Measurements from ENCODE around the gene FMOD. TPM values are rescaled to one million over a fixed set of nuclear protein-coding genes. Genes with fewer than 3 reads are reported as not detected.

The FMOD gene
- 0.11 TPM in 1 of 2 replicates, not detected in the other for total RNA-seq
- 0.10 and 0.12 TPM in 2 replicates for polyA plus RNA-seq
- polyA plus RNA-seq (2011; cell fraction: cytosol; rRNA removed) = 0.09 and 0.14 TPM in 2 replicates
- polyA plus RNA-seq (2011; cell fraction: nucleus; rRNA removed) = 0.06 TPM in 1 of 2 replicates, not detected in the other
- polyA plus RNA-seq (2012) = 0.41 and 0.94 TPM in 2 replicates
- polyA minus RNA-seq = 0.23 TPM in 1 of 2 replicates, not detected in the other
- not detected for polyA minus RNA-seq (2011; cell fraction: cytosol; rRNA and poly(A)+ RNA removed)
- not detected in 2 replicates for polyA minus RNA-seq (2011; cell fraction: nucleus; rRNA and poly(A)+ RNA removed)
- Bru-seq, nascent RNA = not detected
- BruChase-seq, experiment 1, labeled RNA remaining after a 6-hour chase = not detected
- not detected for BruChase-seq, experiment 2, labeled RNA remaining after a 2-hour chase
- long read RNA-seq = 0 reads

DNA sequence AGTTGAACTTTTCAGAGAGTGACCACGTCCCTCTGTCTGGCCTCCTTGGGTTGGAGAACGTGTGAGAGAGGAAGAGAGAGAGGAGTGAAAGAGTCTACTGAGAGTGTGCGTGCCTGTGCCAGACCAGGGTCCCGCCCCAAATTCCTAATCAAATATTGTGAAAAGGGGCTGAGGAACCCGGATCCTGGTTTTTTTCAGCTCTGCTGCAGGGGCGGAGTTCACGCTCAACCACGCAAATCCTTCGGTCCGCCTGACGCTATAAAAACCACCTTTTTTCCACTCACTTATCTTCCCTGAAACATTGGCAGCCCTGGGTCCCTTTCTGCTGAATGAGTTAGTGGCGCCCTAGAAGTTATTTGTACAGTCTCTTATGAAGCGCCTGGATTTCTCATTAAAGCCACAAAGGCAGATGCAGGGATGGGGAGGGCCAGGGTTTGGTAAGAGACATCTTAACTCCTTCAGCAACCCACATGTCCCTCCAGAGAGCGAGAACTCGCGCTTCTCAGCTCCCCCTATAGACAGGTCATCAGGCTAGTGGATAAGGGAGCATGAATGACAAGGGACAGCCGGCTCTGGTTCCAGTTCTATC, at the start of gene FMOD:
FMOD (minus strand) TSS at position 86 of the 589 bp plus-strand sequence. CDS start 2,852 bp downstream, outside the sequence.
- H3K9me1 ChIP-seq (replicated peaks; ENCODE audit: control insufficient read depth, extremely low read depth, insufficient read depth, low read length) = no peaks in the 10 kb centered on the region
- H3K36me3 ChIP-seq (ENCODE audit: control insufficient read depth in 2 of 2, extremely low read depth in 1 of 2, insufficient read depth in 2 of 2, low read length in 2 of 2) = no peaks in the 10 kb centered on the region
- DNase-seq (ENCODE audit: low read depth, low spot score) (no peak), FAIRE-seq (no peak)
- no peaks in the 10 kb centered on the region for H3K4me1 ChIP-seq (ENCODE audit: control insufficient read depth, extremely low read depth, insufficient read depth, low read length)
- H3K79me2 ChIP-seq (ENCODE audit: control insufficient read depth, insufficient read depth, low read length) = no peaks in the 10 kb centered on the region
- no peak within 1 kb of the TSS for H3K4me2 ChIP-seq (ENCODE audit: insufficient read depth, low read length)
- no peaks in the 10 kb centered on the region for H3K9me3 ChIP-seq (replicated peaks; ENCODE audit: control insufficient read depth, insufficient read depth, low read length)
- POLR2A ChIA-PET = no interaction called here
- no TSS peak for BruUV-seq (replicated peaks)
- CTCF ChIA-PET = interaction anchor here (0.6 to 7.8 kb wide), 5 partner anchors 9 to 90 kb away, joined by 3 to 68 read pairs (median 9); no protein-coding TSS in a partner anchor
- TF ChIP-seq POLR2AphosphoS5 (IDR thresholded peaks at IDR 0.05; ENCODE audit: insufficient read depth, low read depth, low read length) (no peak), FOS (IDR thresholded peaks at IDR 0.05; ENCODE audit: borderline replicate concordance, insufficient read depth, low read length) (no peak), JUN (IDR thresholded peaks at IDR 0.05; ENCODE audit: borderline replicate concordance, insufficient read depth, insufficient read length, low read depth) (no peak), MYC (IDR thresholded peaks at IDR 0.05; ENCODE audit: low read depth, low read length) (no peak), EZH2 (IDR thresholded peaks at IDR 0.05; ENCODE audit: borderline replicate concordance, low read depth, low read length, severe bottlenecking) (no peak), GATA2 (IDR thresholded peaks at IDR 0.05; ENCODE audit: insufficient read depth, insufficient read length, low read depth, low read length) (no peak), POLR2A (IDR thresholded peaks at IDR 0.05; ENCODE audit: low read depth, low read length) (no peak)
- TF ChIP-seq, protein P1, sequence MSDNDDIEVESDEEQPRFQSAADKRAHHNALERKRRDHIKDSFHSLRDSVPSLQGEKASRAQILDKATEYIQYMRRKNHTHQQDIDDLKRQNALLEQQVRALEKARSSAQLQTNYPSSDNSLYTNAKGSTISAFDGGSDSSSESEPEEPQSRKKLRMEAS (IDR thresholded peaks at IDR 0.05; ENCODE audit: insufficient read depth, insufficient read length) = no peak
- TF ChIP-seq, protein P2, sequence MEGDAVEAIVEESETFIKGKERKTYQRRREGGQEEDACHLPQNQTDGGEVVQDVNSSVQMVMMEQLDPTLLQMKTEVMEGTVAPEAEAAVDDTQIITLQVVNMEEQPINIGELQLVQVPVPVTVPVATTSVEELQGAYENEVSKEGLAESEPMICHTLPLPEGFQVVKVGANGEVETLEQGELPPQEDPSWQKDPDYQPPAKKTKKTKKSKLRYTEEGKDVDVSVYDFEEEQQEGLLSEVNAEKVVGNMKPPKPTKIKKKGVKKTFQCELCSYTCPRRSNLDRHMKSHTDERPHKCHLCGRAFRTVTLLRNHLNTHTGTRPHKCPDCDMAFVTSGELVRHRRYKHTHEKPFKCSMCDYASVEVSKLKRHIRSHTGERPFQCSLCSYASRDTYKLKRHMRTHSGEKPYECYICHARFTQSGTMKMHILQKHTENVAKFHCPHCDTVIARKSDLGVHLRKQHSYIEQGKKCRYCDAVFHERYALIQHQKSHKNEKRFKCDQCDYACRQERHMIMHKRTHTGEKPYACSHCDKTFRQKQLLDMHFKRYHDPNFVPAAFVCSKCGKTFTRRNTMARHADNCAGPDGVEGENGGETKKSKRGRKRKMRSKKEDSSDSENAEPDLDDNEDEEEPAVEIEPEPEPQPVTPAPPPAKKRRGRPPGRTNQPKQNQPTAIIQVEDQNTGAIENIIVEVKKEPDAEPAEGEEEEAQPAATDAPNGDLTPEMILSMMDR (IDR thresholded peaks at IDR 0.05; ENCODE audit: extremely low read depth in 1 of 2, insufficient read depth in 1 of 2, low read depth in 1 of 2, low read length in 2 of 2) = no peak
- intact Hi-C loops (cut with micrococcal nuclease) = no loop called here
- dilution Hi-C loops (cut with MboI; ENCODE audit: extremely low pct_ligation_motif_present, low sequenced_read_pairs) = no loop called here
- no peak within 1 kb of the TSS for H3K9ac ChIP-seq (replicated peaks; ENCODE audit: extremely low read depth, insufficient read depth, low read length)
- peaks cover 10 to 34% of the 10 kb centered on the region in 2 experiments for H3K27me3 ChIP-seq (ENCODE audit: control insufficient read depth in 2 of 2, insufficient read depth in 2 of 2, low read length in 2 of 2)
- H2AFZ ChIP-seq (ENCODE audit: low read depth, low read length) = no peak within 1 kb of the TSS
- H3K27ac ChIP-seq (ENCODE audit: insufficient read depth, low read depth, low read length) = no peak within 1 kb of the TSS
- no peaks in the 10 kb centered on the region for H4K20me1 ChIP-seq (replicated peaks; ENCODE audit: control insufficient read depth, extremely low read depth, insufficient read depth, low read length)
- H3K4me3 ChIP-seq (replicated peaks in 1 of 3; ENCODE audit: insufficient read depth in 1 of 3, low read depth in 1 of 3, low read length in 3 of 3) = no peak within 1 kb of the TSS
